K562 (cell line): ENCODE results near the gene VAMP4. TPM values are rescaled to one million over a fixed set of nuclear protein-coding genes. Genes with fewer than 3 reads are reported as not detected.

Experiments
- CBFA2T3 ChIP-seq: fragments of 450-650 bp; IDR thresholded peaks from 2 replicates; pipeline ENCODE4 v1.6.1; 2017
- CEBPZ ChIP-seq: fragments of 150-350 bp; IDR thresholded peaks from 2 replicates; pipeline ENCODE4 v1.6.1; 2014; ENCODE audit warnings: low read depth, mild to moderate bottlenecking, low read length, borderline replicate concordance
- DNMT1 ChIP-seq: fragments of 450-650 bp; IDR thresholded peaks from 2 replicates; pipeline ENCODE4 v1.6.1; 2016; ENCODE audit warnings: antibody characterized with exemption, mild to moderate bottlenecking
- FOXK1 ChIP-seq: sonication (generic); formaldehyde crosslinking; IDR thresholded peaks from 2 replicates; pipeline ENCODE4 v1.8.0; 2022; ENCODE audit warnings: missing genetic modification reagents, mild to moderate bottlenecking, borderline replicate concordance
- ZBTB11 ChIP-seq, 3 experiments: fragments of 200-800 bp in 1 of 3; fragments of 250-450 bp in 1 of 3; fragments of 450-650 bp in 1 of 3; sonication (Bioruptor Pico) in 1 of 3; sonication (Bioruptor generic) in 1 of 3; formaldehyde crosslinking in 1 of 3; IDR thresholded peaks; 2 replicates each; pipeline versions ENCODE4 v1.6.1 to v1.8.0; 2016 to 2022; ENCODE audit warnings: mild to moderate bottlenecking in 2 of 3, missing genetic modification characterization in 2 of 3, missing compliant biosample characterization in 1 of 3, moderate library complexity in 1 of 3
- ZNF174 ChIP-seq: fragments of 250-450 bp; sonication (Bioruptor Pico); IDR thresholded peaks from 2 replicates; pipeline ENCODE4 v1.4.0; 2020; ENCODE audit warnings: mild to moderate bottlenecking
- polyA plus RNA-seq, 8 experiments: library from polyadenylated mRNA; depleted of rRNA in 4 of 8; stranded (reverse) in 5 of 8; unstranded in 3 of 8; fragments of >200 nt; fragmentation: Nextera tagmentation in 2 of 8; fragmentation: Illumina TruSeq in 1 of 8; extraction: Ambion mirVana in 2 of 8; extraction: Trizol in 1 of 8; gene quantifications; 2 replicates each; pipeline versions ENCODE4 v1.2.1 to v1.2.3, GENCODE V29; 2011 to 2014; ENCODE audit warnings: inconsistent platforms in 1 of 8, missing spikeins in 1 of 8
- total RNA-seq, 7 experiments: library from RNA; depleted of rRNA in 6 of 7; stranded (reverse); fragments of >200 nt in 6 of 7; fragmentation: Illumina TruSeq in 2 of 7; extraction: Trizol in 2 of 7; gene quantifications; 2 replicates each; pipeline versions ENCODE4 v1.2.1 to v1.2.3, GENCODE V29; 2011 to 2021; ENCODE audit warnings: low replicate concordance in 1 of 7

VAMP4 gene
- total and polyA plus RNA-seq, 9 of the 15 experiments (the other 6 are each of a cell fraction or from before 2014, with no cell fraction given): 3.3 to 21.4 (median 11.9) TPM

GRCh38 chr1:171661076-171661650 is 80.7 kb downstream of the VAMP4 start (continued):
- TF ChIP-seq ZBTB11 (CRISPR knock-in tag; IDR thresholded peaks at IDR 0.05): no peak
- TF ChIP-seq FOXK1: no peak
- TF ChIP-seq ZNF174 (CRISPR knock-in tag): no peak
- no peak for TF ChIP-seq CEBPZ
- TF ChIP-seq CBFA2T3: no peak
- no peak for TF ChIP-seq DNMT1
